ENCODE results near the gene GNB1L. TPM values are rescaled to one million over a fixed set of nuclear protein-coding genes. Genes with fewer than 3 reads are reported as not detected.

GNB1L gene
- total and polyA plus RNA-seq, 2 of the 13 experiments (the other 11 are each of a cell fraction or from before 2014, with no cell fraction given) = 2.5 to 7.4 TPM

GRCh38 chr22:19892257-19892879, 37.7 kb upstream of the GNB1L start (continued):
- TF ChIP-seq, protein P1, sequence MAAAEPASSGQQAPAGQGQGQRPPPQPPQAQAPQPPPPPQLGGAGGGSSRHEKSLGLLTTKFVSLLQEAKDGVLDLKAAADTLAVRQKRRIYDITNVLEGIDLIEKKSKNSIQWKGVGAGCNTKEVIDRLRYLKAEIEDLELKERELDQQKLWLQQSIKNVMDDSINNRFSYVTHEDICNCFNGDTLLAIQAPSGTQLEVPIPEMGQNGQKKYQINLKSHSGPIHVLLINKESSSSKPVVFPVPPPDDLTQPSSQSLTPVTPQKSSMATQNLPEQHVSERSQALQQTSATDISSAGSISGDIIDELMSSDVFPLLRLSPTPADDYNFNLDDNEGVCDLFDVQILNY (CRISPR knock-in tag; conservative IDR thresholded peaks at IDR 0.05) = peak; percentile 69; the same call in 1 of the 2 replicates
- TF ChIP-seq ZNF326 (CRISPR knock-in tag; IDR thresholded peaks at IDR 0.05; ENCODE audit: borderline replicate concordance) (no peak), SETDB1 (CRISPR knock-in tag; IDR thresholded peaks at IDR 0.05; ENCODE audit: borderline replicate concordance) (no peak), ZNF639 (CRISPR knock-in tag; conservative IDR thresholded peaks at IDR 0.05) (peak; percentile 80), CAMTA2 (CRISPR knock-in tag; IDR thresholded peaks at IDR 0.05; ENCODE audit: borderline replicate concordance) (peak; percentile 91), HOXA3 (CRISPR knock-in tag; IDR thresholded peaks at IDR 0.05) (peak; percentile 91), SOX5 (CRISPR knock-in tag; IDR thresholded peaks at IDR 0.05; ENCODE audit: borderline replicate concordance) (peak; percentile 86), PAF1 (CRISPR knock-in tag; IDR thresholded peaks at IDR 0.05) (no peak), SMAD9 (CRISPR knock-in tag; IDR thresholded peaks at IDR 0.05) (peak; percentile 91; the same call in 1 of the 2 replicates), RFX3 (CRISPR knock-in tag; IDR thresholded peaks at IDR 0.05) (peak; percentile 24; the same call in 1 of the 2 replicates), TBX2 (CRISPR knock-in tag; IDR thresholded peaks at IDR 0.05; ENCODE audit: borderline replicate concordance) (peak; percentile 96), ZFP36L2 (CRISPR knock-in tag; IDR thresholded peaks at IDR 0.05) (peak; percentile 94; the same call in 1 of the 2 replicates), KIAA2018 (CRISPR knock-in tag; IDR thresholded peaks at IDR 0.05; ENCODE audit: borderline replicate concordance) (no peak; the same call in 1 of the 2 replicates), NFKBIZ (CRISPR knock-in tag; IDR thresholded peaks at IDR 0.05) (peak; percentile 80; the same call in 1 of the 2 replicates), STAG1 (CRISPR knock-in tag; IDR thresholded peaks at IDR 0.05) (peak; percentile 30; the same call in 1 of the 2 replicates), SP2 (CRISPR knock-in tag; IDR thresholded peaks at IDR 0.05) (0 out of 2 replicates have a peak, but pooled peaks have one; percentile 25), FUBP1 (CRISPR knock-in tag; IDR thresholded peaks at IDR 0.05; ENCODE audit: borderline replicate concordance) (no peak), ZNF816 (CRISPR knock-in tag; IDR thresholded peaks at IDR 0.05; ENCODE audit: borderline replicate concordance) (peak; percentile 98)

Measured in HepG2 (cell line).